GM19463 (cell line): ENCODE data around the gene MAST3.
A peak's percentile ranks its signal among the peaks of the same experiment; 100 is the strongest.
"Not testable (repeated sequence)": the region's sequence is repeated elsewhere in the genome, so short reads cannot be mapped to it uniquely, and the experiment has no call there.

Experiments
- ATAC-seq: cut with Tn5 transposase; IDR thresholded peaks from one replicate; pipeline ENCODE4 v1.9.1; 2021; ENCODE audit warnings: mild to moderate bottlenecking, moderate library complexity; ENCODE audit not compliant: unreplicated experiment

MAST3 gene

DNA sequence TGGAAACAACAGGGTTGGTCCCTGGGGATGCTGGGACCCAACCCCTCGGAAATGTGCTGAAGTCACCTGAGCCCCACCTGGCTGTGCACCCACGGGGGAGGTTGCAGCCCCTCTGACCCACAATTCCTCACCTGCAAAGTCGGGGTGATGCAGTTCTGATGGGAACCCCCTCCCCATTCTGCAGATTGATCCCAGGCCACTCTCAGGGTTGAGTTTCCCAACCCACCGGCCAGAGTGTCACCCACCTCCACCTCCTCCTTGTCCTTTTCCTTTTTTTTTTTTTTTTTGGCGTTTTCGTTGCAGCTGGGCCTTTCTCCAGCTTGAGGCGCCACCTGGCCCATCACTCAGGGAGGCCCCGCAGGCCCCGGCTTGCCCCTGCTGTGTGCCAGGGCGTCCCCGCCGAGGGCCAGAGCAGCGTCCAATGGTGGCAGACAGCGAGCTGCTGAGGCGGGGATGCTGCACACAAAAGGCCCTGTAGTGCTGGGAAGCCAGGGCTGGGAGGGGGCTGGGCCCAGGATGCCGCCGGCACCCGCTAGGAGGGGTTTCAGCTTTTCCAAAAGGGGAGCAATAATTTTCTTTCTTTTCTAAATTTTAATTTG lies 60.0 kb downstream of the MAST3 start:
- no peak for ATAC-seq

DNA sequence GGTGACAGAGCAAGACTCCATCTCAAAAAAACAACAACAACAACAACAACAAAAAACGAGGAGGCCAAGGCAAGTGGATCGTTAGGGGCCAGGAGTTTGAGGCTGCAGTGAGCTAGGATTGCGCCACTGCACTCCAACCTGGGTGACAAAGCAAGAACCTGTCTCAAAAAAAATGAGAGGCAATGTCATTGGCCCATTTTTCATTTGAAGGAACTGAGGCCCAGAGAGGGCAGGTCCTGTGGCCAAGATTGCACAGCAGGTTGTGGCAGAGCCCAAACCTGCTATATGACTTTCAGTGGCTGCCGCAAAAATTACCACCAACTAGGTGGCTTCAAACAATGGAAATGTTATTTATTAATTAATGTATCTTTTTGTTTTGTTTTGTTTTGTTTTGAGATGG lies 60.9 kb downstream of the MAST3 start:
- ATAC-seq = no peak

DNA sequence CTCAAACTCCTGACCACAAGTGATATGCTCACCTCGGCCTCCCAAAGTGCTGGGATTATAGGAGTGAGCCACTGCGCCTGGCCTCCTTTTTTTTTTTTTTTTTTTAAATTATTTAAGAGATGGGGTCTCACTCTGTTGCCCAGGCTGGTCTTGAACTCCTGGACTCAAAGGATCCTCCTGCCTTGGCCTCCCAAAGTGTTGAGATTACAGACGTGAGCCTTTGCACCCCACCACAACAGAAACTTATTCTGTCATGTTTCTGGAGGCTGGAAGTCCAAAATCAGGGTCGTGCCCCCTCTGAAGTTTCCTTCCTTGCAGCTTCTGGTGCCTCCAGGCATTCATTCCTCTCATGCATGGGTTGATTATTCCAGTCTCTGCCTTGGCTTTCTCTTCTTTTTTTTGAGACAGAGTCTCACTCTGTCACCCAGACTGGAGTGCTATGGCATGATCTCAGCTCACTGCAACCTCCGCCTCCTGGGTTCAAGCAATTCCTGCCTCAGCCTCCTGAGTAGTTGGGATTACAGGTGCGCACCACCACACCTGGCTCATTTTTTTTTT lies 61.6 kb downstream of the MAST3 start:
- ATAC-seq = not testable (repeated sequence)

DNA sequence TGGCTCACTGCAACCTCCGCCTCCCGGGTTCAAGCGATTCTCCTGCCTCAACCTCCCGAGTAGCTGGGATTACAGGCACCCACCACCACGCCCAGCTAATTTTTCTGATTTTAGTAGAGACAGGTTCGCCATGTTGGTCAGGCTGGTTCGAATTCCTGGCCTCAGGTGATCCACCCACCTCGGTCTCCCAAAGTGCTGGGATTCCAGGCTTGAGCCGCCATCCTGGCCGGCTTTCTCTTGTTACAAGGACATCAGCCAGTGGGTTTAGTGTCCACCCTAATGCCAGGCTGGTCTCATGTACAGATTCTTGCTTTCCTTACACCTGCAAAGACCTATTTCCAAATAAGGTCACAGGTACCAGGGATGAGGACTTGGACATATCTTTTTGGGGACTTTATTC lies 62.2 kb downstream of the MAST3 start:
- ATAC-seq = no peak

DNA sequence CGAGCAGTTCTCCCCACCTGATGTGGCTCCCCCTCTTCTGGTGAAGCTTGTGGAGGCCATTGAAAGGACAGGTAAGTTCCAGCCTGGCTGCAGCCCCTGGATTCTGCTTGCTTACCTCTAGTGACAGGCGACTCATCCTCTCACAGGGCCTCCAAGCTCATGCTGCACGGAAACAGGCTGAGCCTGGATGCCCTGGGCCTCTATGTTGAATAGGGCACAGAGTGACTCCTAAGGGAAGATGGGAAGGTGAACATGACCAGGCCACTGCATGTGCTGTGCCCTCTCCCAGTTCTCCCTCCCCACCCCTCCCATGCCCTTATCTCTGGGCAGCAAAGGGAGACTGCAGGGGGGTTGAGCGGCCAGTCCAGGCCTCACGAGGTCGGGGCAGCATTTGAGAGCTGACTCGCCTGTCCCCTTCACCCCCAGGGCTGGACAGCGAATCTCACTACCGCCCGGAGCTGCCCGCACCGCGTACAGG lies 63.0 kb downstream of the MAST3 start:
- ATAC-seq = no peak

DNA sequence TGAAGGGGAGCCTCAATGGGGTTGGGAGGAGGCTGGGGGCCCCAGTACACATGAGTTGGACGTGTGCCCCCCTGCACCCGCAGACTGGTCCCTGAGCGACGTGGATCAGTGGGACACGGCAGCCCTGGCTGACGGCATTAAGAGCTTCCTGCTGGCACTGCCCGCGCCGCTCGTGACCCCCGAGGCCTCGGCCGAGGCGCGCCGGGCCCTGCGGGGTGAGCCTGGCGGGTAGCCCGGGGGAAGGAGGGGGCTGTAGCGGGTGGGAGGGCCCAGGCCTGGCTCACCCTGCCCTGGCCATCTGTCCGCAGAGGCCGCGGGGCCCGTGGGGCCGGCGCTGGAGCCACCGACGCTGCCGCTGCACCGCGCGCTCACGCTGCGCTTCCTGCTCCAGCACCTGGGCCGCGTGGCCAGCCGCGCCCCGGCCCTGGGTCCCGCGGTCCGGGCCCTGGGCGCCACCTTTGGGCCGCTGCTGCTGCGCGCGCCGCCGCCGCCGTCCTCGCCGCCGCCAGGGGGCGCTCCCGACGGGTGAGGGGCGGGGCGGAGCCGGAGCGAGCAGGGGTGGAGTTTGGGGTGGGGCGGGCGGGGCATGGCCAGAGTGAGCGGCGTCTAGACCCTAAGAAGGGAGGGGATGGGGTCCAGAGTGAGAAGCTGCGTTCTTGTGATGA lies 63.5 kb downstream of the MAST3 start:
- ATAC-seq = peak; percentile 68

DNA sequence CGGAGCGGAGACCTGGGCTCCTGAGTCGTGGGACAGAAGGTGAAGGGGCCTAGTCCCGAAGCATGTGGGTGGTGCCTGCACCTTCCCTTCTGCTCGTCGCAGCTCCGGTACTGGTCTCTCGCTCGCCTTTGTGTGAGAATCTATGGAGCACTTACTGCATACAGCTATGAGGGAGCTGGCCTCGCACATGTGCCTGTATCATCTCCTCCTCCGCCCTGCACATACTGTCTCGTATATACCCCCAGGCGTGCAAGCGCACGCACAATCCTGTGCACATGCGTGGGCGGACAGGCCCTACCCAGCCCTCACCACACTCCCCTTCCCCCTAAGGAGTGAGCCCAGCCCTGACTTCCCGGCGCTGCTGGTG lies 64.0 kb downstream of the MAST3 start:
- no peak for ATAC-seq

DNA sequence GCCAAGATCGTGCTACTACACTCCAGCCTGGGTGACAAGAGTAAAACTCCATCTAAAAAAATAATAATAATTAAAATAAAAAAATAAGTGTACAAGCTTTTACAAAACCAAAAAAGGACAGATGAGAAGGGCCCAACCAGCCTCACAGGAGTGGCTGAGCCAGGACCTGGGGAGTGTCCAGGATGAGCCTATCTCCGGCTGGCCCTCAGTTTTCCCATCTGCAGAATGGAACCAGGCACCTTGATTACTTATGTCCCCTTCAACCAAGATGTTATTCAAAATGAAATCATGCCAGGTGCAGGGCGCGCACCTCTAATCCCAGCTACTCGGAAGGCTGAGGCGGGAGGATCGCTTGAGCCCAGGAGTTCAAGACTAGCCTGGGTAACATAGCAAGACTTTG lies 66.5 kb downstream of the MAST3 start:
- no peak for ATAC-seq

DNA sequence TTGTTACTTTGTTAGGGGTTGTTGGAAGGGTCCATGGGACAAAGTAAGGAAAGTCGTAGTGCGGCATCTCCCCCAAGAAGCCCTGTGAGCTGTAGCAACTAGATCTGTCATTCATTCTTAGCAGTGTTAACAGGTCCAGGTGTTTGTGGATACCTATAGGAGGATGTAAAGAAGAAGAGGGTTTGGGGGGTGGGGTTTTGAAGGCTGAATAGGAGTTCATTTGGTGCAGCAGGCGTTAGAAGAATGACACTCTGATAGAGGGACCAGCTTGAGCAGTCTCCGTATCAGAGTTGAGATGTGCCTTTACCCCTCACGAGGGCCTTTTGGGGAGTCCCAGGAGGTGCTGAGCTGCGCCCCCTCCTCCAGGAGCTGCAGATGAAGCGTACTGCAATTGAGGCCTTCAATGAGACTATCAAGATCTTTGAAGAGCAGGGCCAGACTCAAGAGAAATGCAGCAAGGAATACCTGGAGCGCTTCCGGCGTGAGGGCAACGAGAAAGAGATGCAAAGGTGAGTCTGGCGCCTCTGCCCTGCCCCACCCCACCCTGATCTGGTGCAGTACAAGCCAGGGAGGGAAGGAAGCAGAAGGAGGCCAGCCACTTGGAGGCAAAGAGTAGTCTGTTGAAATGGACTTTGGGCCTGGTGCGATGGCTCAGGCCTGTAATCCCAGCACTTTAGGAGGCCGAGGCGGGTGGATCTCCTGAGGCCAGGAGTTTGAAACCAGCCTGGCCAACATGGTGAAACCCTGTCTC lies 68.4 kb downstream of the MAST3 start:
- ATAC-seq = no peak

DNA sequence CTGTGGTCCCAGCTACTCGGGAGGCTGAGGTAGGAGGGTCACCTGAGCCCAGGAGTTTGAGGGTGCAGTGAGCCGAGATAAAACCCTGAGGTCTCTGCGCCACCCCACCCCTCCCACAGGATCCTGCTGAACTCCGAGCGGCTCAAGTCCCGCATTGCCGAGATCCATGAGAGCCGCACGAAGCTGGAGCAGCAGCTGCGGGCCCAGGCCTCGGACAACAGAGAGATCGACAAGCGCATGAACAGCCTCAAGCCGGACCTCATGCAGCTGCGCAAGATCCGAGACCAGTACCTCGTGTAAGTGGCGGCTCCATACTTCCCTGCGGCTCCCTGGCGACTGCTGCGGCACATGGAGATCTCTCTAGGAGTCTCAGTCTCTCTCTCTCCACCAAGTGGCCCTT lies 69.4 kb downstream of the MAST3 start:
- ATAC-seq = no peak

DNA sequence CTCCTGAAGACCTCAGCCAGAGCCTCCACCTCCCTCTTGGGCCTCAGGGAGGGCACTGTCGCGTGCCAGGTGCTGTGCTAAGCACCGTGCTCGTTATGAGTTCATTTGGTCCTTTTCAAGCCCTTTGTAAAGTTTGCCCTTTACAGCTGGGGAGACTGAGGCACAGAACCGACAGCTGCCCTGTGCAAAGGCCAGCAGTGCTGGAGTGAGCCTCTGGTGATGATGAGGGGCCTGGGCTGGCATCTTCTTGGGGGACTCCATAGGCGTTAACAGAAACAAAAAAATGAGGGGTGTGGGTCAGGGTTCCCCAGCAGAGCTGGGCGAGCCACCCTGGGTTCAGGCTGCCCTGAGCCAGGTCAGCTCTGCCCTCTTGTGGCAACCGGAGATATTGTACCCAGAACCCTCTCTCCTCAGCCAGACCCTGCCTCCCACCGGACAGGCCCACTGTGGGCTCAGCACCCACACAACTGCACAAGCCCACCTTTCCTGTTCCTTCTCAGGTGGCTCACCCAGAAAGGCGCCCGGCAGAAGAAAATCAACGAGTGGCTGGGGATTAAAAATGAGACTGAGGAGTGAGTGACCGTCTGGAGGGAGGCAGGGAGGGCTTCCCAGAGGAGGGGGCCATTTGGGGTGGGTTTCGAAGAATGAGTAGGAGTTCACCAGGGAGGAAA lies 70.5 kb downstream of the MAST3 start:
- no peak for ATAC-seq

DNA sequence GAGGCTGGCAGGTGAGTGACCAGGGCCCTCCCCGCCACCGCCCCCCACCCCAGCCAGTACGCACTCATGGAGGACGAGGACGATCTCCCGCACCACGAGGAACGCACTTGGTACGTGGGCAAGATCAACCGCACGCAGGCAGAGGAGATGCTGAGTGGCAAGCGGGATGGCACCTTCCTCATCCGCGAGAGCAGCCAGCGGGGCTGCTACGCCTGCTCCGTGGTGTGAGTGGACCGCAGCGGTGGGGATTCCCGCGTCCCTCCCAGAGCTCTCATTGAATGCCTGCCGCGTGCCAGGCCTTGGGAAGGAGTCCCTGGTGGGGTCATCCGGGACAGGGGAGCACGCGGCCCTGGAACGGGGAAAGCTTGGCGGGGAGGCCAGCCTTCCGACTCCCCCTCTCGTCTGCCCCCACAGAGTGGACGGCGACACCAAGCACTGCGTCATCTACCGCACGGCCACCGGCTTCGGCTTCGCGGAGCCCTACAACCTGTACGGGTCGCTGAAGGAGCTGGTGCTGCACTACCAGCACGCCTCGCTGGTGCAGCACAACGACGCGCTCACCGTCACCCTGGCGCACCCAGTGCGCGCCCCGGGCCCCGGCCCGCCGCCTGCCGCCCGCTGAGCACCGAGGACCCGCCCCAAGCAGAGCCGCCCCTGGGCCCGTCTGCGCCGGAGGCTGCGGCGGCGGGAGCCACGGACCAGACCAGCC lies 71.2 kb downstream of the MAST3 start:
- no peak for ATAC-seq

DNA sequence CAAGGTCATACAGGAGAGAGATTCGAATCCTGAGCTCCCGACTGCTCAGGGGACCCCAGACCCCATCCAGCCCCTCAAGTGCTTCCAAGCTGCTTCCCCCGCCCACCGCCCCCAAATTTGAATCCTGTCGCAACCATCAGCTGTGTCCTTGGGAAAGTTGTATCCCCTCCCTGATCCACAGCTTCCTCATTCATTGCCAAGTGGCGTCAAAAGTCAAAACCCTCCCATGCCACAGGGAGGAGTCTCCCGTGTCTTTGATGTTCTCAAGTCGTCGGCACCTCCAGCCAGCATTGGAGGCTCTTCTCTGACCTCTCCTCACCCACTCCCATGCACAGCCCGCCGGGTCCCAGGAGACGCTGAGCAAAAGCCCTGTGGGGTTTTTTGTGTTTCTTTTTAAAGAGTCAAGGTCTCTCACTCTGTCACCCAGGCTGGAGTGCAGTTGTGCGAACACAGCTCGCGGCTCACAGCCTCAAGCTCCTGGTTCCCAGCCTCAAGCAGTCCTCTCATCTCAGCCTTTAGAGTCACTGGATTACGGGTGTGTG lies 73.2 kb downstream of the MAST3 start:
- ATAC-seq = no peak

DNA sequence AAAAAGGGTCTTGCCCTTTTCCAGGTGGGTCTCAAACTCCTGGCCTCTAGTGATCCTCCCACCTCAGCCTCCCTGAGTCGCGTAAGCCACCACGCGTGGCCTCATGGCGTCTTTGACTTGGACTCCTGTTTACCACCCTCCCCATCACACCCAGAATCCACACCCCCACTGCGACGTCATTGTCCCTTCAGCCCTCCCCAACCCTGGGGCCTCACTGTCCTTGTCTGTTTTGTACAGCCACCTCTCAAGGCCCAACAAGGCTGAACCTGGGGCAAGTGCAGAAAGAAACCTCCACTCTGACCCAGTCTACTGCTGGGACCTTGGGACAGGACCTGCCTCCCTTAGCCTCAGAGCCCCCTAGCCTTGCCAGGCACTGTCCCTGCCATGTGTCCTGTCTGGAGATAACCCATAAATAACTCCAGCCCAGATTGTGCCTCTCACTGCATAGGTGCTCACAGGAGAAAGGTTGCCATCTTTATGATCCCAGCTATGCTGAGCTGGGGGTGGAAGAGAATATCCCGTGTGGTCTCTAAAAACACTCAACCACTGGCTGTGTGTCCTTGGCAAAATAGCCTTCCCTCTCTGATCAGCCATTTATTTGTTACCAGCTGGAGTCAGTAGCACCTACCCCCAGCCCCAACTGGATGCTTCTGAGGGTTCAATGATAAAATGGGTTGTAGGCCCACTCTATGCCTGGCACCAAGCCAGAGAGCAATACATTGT lies 74.2 kb downstream of the MAST3 start:
- no peak for ATAC-seq

DNA sequence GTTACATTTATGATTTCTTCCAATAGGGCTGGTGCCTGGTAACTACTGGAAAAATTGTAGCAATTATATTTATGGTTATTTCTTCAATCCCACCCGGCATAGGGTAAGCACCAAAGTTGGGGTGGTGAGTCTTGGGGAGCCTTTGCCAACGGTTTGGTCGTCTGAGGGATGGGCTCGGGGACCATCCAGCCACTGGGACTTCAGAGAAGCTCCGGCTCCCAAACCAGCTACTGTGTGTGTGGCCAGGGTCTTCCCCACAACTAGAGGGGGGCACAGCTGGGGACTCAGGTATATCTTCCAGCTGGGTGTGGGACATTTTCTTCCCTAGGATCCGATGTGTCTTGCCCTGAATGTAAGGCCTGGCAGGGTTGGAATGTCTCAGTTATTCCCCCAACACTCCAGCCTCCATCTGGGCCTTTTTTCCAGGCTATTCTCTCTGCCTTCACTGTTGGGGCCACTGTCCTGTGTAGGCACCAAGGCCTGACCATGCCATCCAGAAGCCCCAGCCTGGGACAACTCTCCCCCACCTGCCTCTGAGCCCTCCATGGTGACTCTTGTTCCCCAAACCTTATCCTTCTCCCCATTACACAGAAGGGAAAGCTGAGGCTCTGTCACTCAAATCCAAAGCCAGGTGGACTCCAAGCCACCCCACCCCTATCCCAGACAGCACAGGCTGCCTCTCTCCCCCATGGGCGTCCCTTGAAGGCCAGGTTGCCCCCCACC lies 74.9 kb downstream of the MAST3 start:
- no peak for ATAC-seq

DNA sequence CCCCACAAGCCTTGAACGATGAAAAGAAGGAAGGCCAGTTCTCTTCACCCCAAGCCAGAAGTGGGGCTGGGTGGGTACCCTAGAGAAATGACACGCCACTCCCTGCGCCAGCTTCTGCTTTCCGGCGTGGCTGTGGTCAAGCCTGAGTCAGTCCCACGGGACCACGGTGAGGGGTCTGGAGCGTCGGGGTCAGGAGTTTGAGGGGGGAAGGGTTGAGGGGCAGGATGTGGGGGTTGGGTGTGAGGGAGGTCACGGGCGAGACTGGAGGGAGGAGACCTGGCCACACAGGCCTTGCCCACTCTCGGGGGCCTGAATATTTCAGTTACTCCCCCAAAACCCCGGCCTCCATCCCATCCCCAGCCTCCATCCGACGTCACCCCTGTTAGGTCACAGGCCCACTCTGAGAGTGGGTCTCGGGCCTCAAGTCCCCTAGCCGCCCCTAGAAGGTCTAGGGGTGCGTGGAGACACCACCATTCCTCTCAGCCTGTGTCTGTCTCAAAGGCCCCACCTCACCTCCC lies 75.5 kb downstream of the MAST3 start:
- peak; percentile 5 for ATAC-seq

DNA sequence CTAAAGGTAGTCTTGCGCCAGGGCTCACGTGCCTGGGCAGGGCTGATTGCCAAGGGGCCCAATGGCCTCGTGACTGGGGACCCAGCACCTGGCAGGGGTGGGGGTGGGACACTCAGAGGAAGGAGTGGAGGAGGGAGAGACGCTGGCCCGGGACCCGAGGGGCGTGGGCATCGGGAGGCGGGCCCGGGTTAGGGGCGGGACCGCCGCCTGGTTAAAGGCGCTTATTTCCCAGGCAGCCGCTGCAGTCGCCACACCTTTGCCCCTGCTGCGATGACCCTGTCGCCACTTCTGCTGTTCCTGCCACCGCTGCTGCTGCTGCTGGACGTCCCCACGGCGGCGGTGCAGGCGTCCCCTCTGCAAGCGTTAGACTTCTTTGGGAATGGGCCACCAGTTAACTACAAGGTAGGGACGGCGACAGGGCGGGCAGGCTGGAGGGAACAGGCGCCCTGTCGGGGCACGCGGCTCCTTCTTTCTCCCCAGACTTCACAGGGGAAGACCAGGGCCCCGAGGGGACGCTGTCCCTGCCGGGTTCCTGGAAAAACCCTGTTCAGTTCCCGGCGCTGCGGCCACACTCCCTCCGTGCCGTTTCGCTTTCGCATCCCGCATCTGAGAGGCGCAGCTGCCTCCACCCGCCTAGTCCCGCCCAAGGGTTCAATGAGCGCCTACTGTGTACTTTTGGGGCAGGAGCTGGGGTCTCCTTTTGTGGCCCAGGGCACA lies 76.2 kb downstream of the MAST3 start, which contains the start of gene IFI30:
Gene IFI30, plus strand, starts transcription at position 242 of the 717 bp plus-strand sequence. Its CDS starts 29 bp downstream, at position 271.
- ATAC-seq = peak; percentile 46

DNA sequence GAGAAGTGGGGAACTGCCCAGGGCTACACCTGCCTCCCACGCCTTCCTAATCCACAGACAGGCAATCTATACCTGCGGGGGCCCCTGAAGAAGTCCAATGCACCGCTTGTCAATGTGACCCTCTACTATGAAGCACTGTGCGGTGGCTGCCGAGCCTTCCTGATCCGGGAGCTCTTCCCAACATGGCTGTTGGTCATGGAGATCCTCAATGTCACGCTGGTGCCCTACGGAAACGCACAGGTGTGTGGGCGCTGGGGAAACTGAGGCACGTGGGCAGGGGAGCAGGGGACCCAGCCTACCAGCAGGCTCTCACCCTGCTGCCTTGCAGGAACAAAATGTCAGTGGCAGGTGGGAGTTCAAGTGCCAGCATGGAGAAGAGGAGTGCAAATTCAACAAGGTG lies 77.4 kb downstream of the MAST3 start:
- no peak for ATAC-seq
